Measurements from ENCODE around the gene NOXA1. TPM values are rescaled to one million over a fixed set of nuclear protein-coding genes. Genes with fewer than 3 reads are reported as not detected.
"Not testable (repeated sequence)": the region's sequence is repeated elsewhere in the genome, so short reads cannot be mapped to it uniquely, and the experiment has no call there.

Gene NOXA1
- total and polyA plus RNA-seq, 5 donors from 2014 or later: 0.83 to 3.8 (median 1.9) TPM

DNA sequence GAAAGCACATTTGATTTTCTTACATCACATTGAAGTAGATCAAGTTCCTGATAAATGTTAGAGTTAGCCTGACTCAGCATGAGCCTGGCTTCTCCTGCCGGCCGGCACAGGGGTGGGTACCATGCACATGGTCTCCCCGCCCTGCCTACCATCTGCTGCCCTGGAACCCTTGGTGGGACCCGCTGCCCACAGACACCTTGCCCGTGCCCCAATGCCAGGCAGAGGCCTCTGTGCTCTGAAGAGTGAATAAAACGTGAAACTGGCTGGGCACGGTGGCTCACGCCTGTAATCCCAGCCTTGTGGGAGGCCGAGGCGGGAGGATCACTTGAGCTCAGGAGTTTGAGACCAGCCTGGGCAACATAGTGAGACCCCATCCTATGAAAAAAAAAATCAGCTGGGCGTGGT is 17.5 kb upstream of the NOXA1 start:
- Mint-ChIP-seq H3K4me3 (peak overlapping the region in 2 of 4 donors; percentile 58 to 61), H3K4me1 (peaks cover 0 to 8% (median 2%) of the 10 kb centered on the region in 4 donors), H3K27me3 (peaks cover 5% of the 10 kb centered on the region), H3K27ac (peak overlapping the region in 1 of 3 donors; percentile 20), H3K9me3 (no peaks in the 10 kb centered on the region), H3K36me3 (peaks cover 14% of the 10 kb centered on the region)
- H3K9me3 ChIP-seq (ENCODE audit: control insufficient read depth in 2 of 2, low read length in 2 of 2): no peaks in the 10 kb centered on the region
- H3K4me3 ChIP-seq (ENCODE audit: low read depth, low read length): no peak overlapping the region
- no peak overlapping the region for H3K27ac ChIP-seq (ENCODE audit: insufficient read depth, low read length, poor library complexity, severe bottlenecking)
- ATAC-seq (ENCODE audit: low read depth in 2 of 2) (no peak), DNase-seq (no peak)
- peaks cover 17% of the 10 kb centered on the region for H3K4me1 ChIP-seq (ENCODE audit: control insufficient read depth, insufficient read depth, low read length, poor library complexity, severe bottlenecking)
- no peaks in the 10 kb centered on the region for H3K36me3 ChIP-seq (ENCODE audit: control insufficient read depth, insufficient read depth, low read length)
- no peaks in the 10 kb centered on the region for H3K27me3 ChIP-seq (ENCODE audit: control insufficient read depth, insufficient read depth, low read length)

DNA sequence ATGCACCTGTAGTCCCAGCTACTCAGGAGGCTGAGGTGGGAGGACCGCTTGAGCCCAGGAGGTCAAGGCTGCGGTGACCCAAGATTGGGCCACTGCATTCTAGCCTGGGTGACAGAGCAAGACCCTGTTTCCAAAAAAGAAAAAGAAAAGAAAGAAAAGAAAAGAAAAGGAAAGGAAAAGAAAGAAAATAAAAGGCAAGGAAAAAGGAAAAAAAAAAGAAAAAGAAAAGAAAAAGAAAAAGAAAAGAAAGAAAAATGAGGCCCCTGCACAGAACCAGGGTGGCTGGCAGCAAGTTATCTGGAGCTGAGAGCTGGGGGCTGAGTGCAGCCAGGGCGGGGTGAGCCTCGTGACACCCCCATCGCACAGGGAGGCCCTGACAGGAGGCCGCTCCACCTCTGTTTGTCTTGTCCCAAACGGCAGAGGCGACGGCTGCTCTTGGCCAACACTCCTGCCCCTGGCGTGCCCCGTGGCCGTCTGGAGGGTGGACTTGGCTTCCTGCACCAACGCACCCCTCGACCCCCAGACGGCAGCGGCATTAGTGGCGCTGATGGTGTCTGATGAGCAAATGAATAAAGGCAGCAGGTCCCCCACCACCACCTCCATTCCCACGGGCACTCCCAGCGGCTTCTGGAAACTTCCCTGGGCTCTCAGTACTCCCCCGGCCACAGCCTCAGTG is 17.0 kb upstream of the NOXA1 start:
- Histone ChIP-seq H3K27ac (ENCODE audit: insufficient read depth, low read length, poor library complexity, severe bottlenecking) (no peak overlapping the region), H3K27me3 (ENCODE audit: control insufficient read depth, insufficient read depth, low read length) (no peaks in the 10 kb centered on the region), H3K36me3 (ENCODE audit: control insufficient read depth, insufficient read depth, low read length) (no peaks in the 10 kb centered on the region), H3K4me3 (ENCODE audit: low read depth, low read length) (no peak overlapping the region), H3K4me1 (ENCODE audit: control insufficient read depth, insufficient read depth, low read length, poor library complexity, severe bottlenecking) (peaks cover 23% of the 10 kb centered on the region), H3K9me3 (ENCODE audit: control insufficient read depth in 2 of 2, low read length in 2 of 2) (no peaks in the 10 kb centered on the region)
- Mint-ChIP-seq H3K27me3 (peaks cover 5% of the 10 kb centered on the region), H3K4me1 (peaks cover 0 to 8% (median 2%) of the 10 kb centered on the region in 4 donors), H3K9me3 (no peaks in the 10 kb centered on the region), H3K36me3 (peaks cover 14% of the 10 kb centered on the region), H3K27ac (peak overlapping the region in 2 of 3 donors; percentile 20 to 38), H3K4me3 (peak overlapping the region in 2 of 4 donors; percentile 58 to 61)
- no peak for DNase-seq
- no peak for ATAC-seq (ENCODE audit: low read depth in 2 of 2)

DNA sequence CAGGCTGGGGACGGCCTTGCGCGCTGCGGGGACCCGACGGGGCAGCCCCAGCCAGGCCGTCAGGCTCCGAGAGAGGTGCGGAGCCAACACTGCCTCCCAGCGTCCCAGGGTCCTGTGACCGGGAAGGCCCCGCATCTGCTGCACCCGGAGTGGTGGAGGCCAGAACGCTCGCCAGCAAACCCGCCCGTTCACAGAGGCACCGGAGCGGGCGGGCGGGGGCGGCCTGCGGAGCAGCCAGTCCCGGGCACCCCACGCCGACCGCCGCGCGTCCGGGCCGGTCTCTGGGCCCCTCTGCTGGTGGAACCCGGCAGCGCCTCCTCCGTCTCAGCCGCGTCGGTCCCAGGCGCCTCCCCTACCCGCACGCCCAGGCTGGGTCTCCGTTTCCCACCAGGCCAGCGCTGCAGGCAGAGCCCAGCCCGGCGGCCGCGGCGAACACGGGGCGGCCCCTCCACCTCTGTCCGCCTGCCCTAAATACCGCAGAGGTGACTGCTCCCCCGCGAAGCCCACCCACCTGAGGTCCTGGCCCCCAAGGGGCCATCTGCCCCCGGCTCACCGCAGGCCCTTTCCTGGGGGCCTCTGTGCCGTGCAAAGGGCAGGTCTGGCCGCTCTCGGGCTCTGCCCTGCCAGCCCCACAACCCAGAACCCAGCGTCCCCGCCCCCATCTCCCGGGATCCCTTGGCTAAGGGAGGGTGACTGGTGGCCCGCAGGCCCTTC is 16.2 kb upstream of the NOXA1 start:
- peak; percentile 90 to 91 for ATAC-seq (ENCODE audit: low read depth in 2 of 2)
- H3K4me3 ChIP-seq (ENCODE audit: low read depth, low read length): no peak overlapping the region

DNA sequence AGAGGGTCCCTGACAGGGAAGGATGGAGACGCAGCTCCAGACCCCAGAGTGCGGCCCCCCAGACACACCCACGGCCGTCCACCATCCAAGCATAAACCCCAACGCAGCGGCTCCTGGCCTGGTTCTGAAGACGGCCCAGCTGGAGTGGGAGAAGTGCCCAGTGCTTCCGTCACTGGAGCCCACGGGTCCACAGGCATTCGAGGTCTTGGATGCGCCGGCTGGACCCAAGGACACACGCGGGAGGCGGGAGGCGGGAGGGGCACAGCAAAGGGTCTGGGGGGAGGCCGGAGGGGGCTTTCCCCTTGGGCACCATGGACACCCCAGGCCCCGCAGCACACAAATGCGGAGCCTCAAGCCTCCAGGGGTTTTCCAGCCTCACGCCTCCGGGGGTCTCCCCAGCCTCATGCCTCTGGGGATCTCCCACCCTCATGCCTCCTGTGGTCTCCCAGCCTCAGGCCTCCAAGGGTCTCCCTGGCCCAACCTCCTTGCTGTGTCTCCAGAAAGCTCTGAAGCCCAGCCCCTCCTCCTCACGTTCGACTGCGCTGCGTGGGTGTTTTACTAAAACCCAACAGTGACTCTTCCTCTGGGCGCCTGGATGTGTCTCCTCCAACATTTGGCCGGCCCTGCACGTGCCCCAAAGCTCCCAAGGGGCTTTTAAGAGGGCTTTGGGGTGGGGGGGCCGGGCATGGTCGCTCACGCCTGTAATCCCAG is 15.4 kb upstream of the NOXA1 start:
- H3K27me3 ChIP-seq (ENCODE audit: control insufficient read depth, insufficient read depth, low read length): no peaks in the 10 kb centered on the region
- no peak overlapping the region for H3K27ac Mint-ChIP-seq
- peaks cover 30% of the 10 kb centered on the region for H3K4me1 ChIP-seq (ENCODE audit: control insufficient read depth, insufficient read depth, low read length, poor library complexity, severe bottlenecking)
- ATAC-seq (ENCODE audit: low read depth in 2 of 2) (no peak), DNase-seq (no peak)
- H3K4me1 Mint-ChIP-seq: peaks cover 0 to 11% (median 2%) of the 10 kb centered on the region in 4 donors
- no peaks in the 10 kb centered on the region for H3K9me3 Mint-ChIP-seq
- no peaks in the 10 kb centered on the region for H3K36me3 ChIP-seq (ENCODE audit: control insufficient read depth, insufficient read depth, low read length)
- H3K27me3 Mint-ChIP-seq: peaks cover 5% of the 10 kb centered on the region
- H3K36me3 Mint-ChIP-seq: peaks cover 7% of the 10 kb centered on the region
- no peak overlapping the region for H3K27ac ChIP-seq (ENCODE audit: insufficient read depth, low read length, poor library complexity, severe bottlenecking)
- H3K4me3 Mint-ChIP-seq: no peak overlapping the region
- no peak overlapping the region for H3K4me3 ChIP-seq (ENCODE audit: low read depth, low read length)
- H3K9me3 ChIP-seq (ENCODE audit: control insufficient read depth in 2 of 2, low read length in 2 of 2): no peaks in the 10 kb centered on the region

More for the DNA sequence above, 16.2 kb upstream of the NOXA1 start:
- Histone ChIP-seq H3K36me3 (ENCODE audit: control insufficient read depth, insufficient read depth, low read length) (no peaks in the 10 kb centered on the region), H3K27ac (ENCODE audit: insufficient read depth, low read length, poor library complexity, severe bottlenecking) (no peak overlapping the region), H3K4me1 (ENCODE audit: control insufficient read depth, insufficient read depth, low read length, poor library complexity, severe bottlenecking) (peaks cover 29% of the 10 kb centered on the region), H3K27me3 (ENCODE audit: control insufficient read depth, insufficient read depth, low read length) (no peaks in the 10 kb centered on the region), H3K9me3 (ENCODE audit: control insufficient read depth in 2 of 2, low read length in 2 of 2) (no peaks in the 10 kb centered on the region)
- Mint-ChIP-seq H3K36me3 (peaks cover 14% of the 10 kb centered on the region), H3K9me3 (no peaks in the 10 kb centered on the region), H3K27me3 (peaks cover 5% of the 10 kb centered on the region), H3K27ac (no peak overlapping the region), H3K4me1 (peaks cover 0 to 10% (median 2%) of the 10 kb centered on the region in 4 donors), H3K4me3 (no peak overlapping the region)
- DNase-seq: peak; percentile 51 to 74 (median 67)

DNA sequence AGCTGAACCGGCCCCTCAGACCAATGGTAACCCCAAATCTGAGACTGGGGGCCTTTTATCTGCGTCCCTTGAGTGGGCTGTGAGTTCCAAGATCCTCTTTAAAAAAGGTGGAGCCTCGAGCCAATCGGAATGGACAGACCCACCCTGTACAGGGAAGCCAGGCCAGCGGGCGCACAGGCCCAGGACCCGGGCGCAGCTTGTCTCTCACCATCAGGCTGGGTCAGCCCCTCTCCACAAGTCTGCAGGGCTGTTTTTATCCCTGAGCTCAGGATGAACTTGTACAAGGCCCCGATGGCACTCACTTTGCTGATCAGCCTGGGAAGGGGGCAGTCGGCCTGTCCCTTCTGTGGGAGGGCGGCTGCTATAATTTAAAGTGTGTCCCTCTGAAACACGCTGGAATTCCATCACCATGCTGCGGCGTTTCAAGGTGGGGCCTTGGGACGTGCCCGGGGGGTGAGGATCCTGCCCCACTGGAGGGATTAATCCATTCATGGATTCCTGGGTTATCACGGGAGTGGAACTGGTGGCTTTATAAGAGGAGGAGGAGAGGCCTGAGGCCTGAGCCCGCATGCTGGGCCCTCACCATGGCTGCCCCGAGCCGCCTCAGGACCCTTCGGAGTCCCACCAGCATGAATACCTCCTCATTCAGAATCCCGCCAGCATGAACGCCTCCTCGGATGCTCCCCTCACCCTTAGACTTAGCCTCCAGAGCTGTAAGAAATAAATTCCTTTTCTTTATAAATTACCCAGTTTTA is 14.4 kb upstream of the NOXA1 start:
- no peaks in the 10 kb centered on the region for H3K9me3 Mint-ChIP-seq
- H3K4me3 Mint-ChIP-seq: peak overlapping the region in 2 of 4 donors; percentile 21 to 41
- ATAC-seq (ENCODE audit: low read depth in 2 of 2): no peak

DNA sequence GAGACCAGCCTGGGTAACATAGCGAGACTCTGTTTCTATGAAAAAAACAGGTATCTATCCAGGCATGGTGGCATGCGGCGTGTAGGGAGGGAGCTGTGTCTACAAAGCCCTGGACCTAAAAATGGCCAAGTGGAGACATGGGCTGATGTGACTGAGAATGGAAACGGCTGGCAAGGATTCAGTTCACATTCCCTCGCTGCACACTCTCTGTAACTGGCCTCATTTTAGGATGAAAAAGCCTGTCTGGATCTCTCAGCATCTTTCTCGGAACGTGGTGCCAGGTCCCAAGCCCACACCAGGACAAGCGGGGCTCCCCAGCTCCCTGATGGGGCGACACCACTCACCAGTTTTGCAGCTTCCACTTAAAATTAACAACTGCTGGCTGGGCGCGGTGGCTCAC is 13.7 kb upstream of the NOXA1 start:
- Histone ChIP-seq H3K4me1 (ENCODE audit: control insufficient read depth, insufficient read depth, low read length, poor library complexity, severe bottlenecking) (peaks cover 30% of the 10 kb centered on the region), H3K36me3 (ENCODE audit: control insufficient read depth, insufficient read depth, low read length) (no peaks in the 10 kb centered on the region), H3K27me3 (ENCODE audit: control insufficient read depth, insufficient read depth, low read length) (no peaks in the 10 kb centered on the region), H3K9me3 (ENCODE audit: control insufficient read depth in 2 of 2, low read length in 2 of 2) (no peaks in the 10 kb centered on the region), H3K27ac (ENCODE audit: insufficient read depth, low read length, poor library complexity, severe bottlenecking) (no peak overlapping the region), H3K4me3 (ENCODE audit: low read depth, low read length) (no peak overlapping the region)
- Mint-ChIP-seq H3K27me3 (peaks cover 5% of the 10 kb centered on the region), H3K9me3 (no peaks in the 10 kb centered on the region), H3K4me3 (peak overlapping the region in 3 of 4 donors; percentile 16 to 41 (median 29)), H3K27ac (no peak overlapping the region), H3K4me1 (peaks cover 0 to 20% (median 5%) of the 10 kb centered on the region in 4 donors), H3K36me3 (peaks cover 3% of the 10 kb centered on the region)
- no peak for ATAC-seq (ENCODE audit: low read depth in 2 of 2)
- DNase-seq: no peak

More for the DNA sequence above, 14.4 kb upstream of the NOXA1 start:
- peaks cover 30% of the 10 kb centered on the region for H3K4me1 ChIP-seq (ENCODE audit: control insufficient read depth, insufficient read depth, low read length, poor library complexity, severe bottlenecking)
- H3K27ac ChIP-seq (ENCODE audit: insufficient read depth, low read length, poor library complexity, severe bottlenecking): no peak overlapping the region
- H3K36me3 ChIP-seq (ENCODE audit: control insufficient read depth, insufficient read depth, low read length): no peaks in the 10 kb centered on the region
- H3K4me3 ChIP-seq (ENCODE audit: low read depth, low read length): no peak overlapping the region
- Mint-ChIP-seq H3K4me1 (peaks cover 0 to 17% (median 2%) of the 10 kb centered on the region in 4 donors), H3K36me3 (peaks cover 7% of the 10 kb centered on the region), H3K27ac (no peak overlapping the region), H3K27me3 (peaks cover 5% of the 10 kb centered on the region)
- DNase-seq: no peak
- no peaks in the 10 kb centered on the region for H3K9me3 ChIP-seq (ENCODE audit: control insufficient read depth in 2 of 2, low read length in 2 of 2)
- no peaks in the 10 kb centered on the region for H3K27me3 ChIP-seq (ENCODE audit: control insufficient read depth, insufficient read depth, low read length)

DNA sequence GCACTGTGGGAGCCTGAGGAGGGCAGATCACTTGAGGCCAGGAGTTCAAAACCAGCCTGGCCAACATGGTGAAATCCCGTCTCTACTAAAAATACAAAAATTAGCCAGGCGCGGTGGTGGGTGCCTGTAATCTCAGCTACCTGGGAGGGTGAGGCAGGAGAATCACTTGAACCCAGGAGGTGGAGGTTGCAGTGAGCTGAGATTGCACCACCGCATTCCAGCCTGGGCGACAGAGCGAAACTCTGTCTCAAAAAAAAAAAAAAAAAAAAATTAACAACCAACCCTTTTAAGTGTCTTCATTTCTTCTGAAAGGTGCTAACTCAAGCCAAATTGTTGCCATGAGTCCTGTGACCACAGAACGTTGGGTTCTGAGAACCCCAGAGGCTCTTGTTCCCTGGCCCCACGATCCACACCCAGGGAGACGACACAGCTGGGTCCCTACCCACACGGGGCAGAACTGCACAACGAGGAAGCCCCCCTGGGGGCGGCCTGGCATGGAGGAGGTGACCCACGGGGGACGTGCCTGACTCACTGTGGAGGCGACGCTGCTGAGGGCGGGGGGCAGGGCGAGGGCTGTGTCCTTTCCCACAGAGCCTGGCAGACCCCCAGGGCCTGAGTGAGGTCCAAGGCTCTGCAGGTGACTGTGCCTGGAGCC is 12.8 kb upstream of the NOXA1 start:
- not testable (repeated sequence) for H3K9me3 Mint-ChIP-seq; H3K27me3 Mint-ChIP-seq; H3K27me3 ChIP-seq (ENCODE audit: control insufficient read depth, insufficient read depth, low read length); H3K36me3 Mint-ChIP-seq; ATAC-seq (ENCODE audit: low read depth in 2 of 2); H3K27ac ChIP-seq (ENCODE audit: insufficient read depth, low read length, poor library complexity, severe bottlenecking); H3K9me3 ChIP-seq (ENCODE audit: control insufficient read depth in 2 of 2, low read length in 2 of 2); H3K4me3 ChIP-seq (ENCODE audit: low read depth, low read length); H3K4me3 Mint-ChIP-seq; DNase-seq; H3K36me3 ChIP-seq (ENCODE audit: control insufficient read depth, insufficient read depth, low read length)
- H3K4me1 ChIP-seq (ENCODE audit: control insufficient read depth, insufficient read depth, low read length, poor library complexity, severe bottlenecking): peaks cover 30% of the 10 kb centered on the region
- Mint-ChIP-seq H3K27ac (peak overlapping the region in 1 of 3 donors; percentile 26), H3K4me1 (peaks cover 0 to 22% (median 6%) of the 10 kb centered on the region in 4 donors)
